Measurements from ENCODE around the gene LRRC52.
"Not testable (repeated sequence)": the region's sequence is repeated elsewhere in the genome, so short reads cannot be mapped to it uniquely, and the experiment has no call there.

Gene LRRC52

DNA sequence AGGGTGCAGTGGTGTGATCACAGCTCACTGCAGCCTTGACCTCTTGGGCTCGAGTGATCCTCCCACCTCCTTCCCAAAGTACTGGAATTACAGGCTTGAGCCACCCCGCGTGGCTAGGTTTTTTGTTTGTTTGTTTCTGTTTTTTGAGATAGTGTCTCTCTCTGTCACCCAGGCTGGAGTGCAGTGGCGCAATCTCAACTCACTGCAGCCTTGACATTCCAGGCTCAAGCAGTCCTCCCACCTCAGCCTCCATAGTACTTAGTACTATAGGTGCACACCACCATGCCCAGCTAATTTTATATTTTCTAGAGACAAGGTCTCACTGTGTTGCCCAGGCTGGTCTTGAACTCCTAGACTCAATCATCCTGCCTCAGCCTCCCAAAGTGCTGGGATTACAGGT, 47.6 kb downstream of the LRRC52 start:
- DNase-seq = not testable (repeated sequence)

DNA sequence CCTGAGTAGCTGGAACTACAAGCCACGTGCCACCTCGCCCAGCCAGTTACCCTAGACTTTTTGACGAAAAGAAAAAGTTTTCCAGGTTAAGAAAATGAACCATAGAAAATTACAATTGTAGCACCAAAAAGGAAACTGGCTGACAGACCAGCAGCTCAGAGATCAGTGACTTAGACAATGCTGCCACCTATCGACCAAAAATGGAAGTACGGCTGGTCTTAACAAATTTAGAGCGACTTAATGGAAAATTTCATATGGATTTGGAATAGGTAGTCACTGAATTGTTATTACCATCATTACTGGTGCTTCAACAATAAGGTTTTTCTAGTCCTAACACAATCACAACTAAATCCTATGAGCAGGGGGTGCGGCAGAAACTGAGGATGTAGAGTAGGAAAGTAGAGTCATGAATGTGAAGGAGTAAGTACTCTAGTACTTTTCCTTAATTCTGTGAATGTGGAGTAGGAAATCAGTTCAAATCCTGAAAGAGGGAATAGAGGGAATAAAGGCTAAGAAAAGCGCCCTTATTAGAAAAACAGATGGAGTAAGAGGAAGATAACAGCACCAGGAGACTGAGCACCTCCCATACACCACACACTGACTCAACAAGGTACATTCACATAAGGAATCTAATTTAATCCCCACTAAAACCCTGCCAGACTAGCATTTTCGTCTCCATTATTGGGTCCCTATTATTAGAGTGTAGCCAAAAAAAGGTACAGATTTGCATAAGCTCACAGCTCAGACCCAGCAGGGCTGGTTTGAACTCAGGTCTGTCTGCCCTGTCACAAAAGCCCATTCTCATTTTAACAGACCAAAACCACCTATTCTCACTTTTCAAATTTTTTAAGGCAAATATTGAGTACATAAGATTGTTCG, 49.4 kb downstream of the LRRC52 start:
- peak; percentile 76 for DNase-seq

DNA sequence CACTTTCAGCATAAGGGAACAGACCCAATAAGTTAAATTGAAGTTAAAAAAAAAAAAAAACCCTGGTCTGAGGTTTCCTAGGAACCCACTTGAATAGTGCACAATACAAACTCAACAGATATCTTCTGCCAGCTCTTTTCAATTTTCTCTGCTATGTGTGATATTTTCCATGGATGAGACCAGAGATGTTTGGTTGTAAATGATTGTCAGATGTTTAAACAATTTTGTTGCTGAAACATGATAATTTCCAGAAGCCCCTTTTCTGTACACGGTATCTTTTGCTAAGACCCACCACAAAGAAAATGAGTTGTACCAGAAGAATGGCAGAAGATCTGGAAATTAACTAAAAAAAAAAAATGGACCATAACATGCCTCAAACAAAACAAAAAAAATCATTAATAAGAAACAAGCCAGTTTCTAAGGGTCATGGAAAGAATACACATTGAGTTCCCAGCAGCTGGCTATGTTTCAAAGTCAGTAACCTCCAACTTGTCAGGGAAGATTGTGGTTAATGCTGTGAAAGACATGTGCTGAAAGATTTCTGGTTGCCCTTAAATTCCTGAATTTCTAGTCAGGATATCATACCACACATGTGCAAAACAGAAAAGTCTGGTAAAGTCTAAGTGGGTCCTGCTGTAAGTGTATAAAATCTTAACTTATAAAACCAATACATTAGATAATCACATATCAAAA, 51.6 kb downstream of the LRRC52 start:
- no peak for DNase-seq

DNA sequence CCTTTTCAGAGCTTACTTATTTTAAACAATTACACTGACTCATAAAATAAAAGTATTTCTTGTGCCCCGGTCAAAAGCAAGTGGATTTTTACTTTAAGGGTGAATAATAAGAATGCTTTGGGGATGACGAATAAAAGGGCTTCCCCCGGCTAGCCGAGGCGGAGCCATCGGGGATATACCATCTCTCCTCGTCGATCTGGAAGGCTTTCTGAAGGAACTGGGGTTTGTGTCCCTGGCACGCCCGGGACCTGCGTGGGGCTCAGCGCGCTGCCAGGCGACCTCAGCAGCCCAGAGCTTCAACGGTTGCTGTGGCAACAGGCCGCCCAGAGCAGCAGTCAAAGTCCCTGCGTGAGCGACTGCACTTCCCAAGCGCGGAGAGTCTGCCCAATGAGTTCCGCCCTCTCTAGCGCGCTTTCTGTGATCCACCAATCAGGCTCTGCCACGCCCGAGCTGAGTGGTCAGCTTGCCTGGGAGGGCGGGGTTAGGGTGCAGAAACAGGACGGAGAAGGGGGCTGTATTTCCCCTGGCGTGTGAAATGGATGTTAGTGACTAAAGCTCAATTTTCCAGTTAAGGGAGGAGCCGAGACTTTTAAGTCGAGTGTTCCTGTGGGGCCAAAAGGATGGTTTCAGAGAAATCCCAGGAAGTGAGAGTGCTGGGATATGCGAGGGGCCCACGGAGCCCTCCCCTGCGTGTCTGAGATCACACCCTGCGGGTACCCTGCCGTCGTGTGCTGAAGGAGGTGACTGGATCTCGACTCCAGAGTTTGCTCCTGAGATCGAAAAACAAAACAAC, 54.3 kb downstream of the LRRC52 start:
- DNase-seq = peak; percentile 86

DNA sequence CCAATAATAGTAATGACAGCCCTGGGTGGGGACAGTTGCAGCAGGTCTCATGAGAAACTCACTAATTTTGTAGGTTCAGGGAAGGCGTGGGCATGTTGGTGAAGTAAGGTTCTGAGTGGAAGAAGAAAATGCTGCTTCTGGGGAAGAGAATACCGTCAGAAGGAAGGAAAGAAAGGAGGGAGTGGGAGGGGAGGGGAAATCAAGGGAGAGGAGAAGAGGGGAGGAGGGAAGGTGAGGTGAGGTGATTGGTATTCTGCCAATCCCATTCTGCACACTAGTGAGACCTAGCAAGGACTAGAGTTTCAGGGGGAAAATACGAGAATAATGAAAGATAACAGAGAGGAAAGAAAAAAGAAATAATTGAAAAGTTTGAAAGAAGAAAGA, 54.9 kb downstream of the LRRC52 start:
- DNase-seq = no peak

DNA sequence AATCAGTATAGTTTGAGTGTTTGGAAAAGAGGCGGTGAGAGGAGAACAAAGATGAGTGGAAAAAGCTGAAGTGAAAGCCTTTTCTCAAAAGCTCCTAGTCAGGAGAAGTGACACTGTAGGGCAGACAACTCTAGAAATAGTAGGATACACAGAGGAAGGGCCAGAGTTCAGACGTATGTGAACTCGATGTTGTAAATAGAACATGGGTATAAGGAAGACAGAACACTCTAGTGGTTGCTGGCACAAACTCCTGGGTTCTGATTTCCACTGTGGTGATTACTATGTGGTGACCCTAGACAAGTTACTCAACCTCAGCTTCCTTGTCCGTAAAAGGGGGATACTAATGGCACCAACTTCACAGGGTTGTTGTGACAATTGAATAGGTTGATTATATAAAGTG, 57.0 kb downstream of the LRRC52 start:
- no peak for DNase-seq

DNA sequence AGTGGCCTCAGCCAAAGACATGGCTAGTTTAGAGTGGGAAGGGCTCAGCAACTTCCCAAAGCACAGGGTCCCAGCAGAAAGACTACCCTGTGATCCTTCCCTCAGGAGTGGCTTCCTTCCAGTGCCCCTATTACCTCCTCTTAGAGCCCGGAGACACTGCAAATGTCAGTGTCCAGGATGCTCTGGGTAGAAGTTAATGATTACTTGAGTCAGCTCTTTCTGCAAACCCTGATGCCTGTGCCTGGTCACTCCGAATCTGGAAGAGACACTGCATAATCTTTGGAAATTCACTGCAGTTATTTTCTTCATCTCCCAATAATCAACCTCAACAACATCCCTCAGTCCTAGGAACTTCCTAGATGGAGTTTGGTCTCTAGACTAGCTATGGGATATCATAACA, 60.0 kb downstream of the LRRC52 start:
- DNase-seq = no peak

DNA sequence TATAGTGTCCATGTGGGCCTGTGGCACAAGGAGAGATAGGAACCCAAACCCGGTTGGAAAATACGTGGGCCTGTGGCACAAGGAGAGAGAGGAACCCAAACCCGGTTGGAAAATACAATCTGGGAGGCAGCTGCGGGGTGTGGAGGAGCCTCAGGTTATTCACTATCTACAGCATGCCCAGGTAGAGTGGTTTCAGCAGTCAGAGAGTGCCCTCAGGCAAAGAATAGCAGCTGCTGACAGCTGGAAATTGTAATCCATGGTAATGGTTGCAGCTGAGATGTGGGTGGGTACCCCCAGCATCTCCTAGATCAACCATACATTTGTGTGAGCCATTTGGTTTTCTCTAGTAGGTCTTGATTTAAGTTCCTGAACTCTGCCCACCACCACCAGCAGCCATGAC, 61.4 kb downstream of the LRRC52 start:
- no peak for DNase-seq

DNA sequence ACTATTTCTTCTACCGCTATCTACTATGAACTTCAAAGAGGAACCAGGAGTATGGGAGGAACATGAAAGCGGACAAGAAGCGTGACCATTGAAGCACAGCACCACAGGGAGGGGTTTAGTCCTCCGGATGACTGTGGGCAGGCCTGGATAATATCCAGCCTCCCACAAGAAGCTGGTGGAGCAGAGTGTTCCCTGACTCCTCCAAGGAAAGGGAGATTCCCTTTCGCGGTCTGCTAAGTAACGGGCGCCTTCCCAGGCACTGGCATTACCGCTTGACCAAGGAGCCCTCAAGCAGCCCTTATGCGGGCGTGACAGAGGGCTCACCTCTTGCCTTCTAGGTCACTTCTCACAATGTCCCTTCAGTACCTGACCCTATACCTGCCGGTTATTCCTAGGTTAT, 62.9 kb downstream of the LRRC52 start:
- DNase-seq = not testable (repeated sequence)

DNA sequence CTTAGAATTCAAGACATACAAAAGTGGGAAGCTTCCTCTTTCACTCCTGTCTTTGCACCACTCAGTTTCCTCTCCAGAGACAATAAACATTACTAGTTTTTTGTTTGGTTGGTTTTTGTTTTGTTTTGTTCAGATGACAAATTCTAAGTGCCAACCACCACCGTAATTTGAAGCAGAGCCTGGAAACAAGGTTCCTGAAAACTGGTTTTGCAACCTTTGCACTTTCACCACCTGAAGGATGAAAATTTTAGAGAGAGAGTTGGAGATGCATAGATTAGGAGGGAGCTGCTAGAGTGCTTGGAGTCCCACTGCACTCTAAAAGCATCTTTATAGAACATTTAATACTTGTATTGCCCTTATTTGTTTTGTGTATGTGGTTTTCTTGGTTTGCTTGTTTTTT, 67.1 kb downstream of the LRRC52 start:
- no peak for DNase-seq

DNA sequence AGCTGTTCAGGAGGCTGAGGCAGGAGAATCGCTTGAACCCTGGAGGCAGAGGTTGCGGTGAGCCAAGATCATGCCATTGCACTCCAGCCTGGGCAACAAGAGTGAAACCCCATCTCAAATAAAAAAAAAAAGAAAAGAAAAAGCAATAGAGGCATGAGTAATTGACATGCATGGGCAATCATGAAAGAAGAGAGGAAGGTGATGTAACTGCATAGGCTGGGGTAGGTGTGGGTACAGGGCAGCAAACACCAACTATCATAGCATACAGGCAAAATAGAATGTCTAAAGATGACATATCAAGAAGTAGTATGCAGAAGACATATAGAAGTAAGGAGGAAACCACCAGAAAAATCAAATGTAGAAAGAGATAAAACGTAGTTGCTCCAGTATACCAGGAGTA, 68.3 kb downstream of the LRRC52 start:
- DNase-seq = no peak
